SK-N-MC (cell line): ENCODE data around the gene CSNK1G1.

ENCODE experiments used
- EZH2 ChIP-seq: fragments of 200-600 bp; sonication (generic); IDR thresholded peaks from one replicate; pipeline ENCODE4 v1.6.1; 2017; ENCODE audit warnings: antibody characterized with exemption
- FOXP2 ChIP-seq: optimal IDR thresholded peaks from 2 replicates; pipeline ENCODE3; 2011; ENCODE audit warnings: mild to moderate bottlenecking, moderate library complexity; ENCODE audit not compliant: insufficient read depth; ENCODE audit errors: extremely low read length, control extremely low read depth
- POLR2AphosphoS5 ChIP-seq: IDR thresholded peaks from 2 replicates; pipeline ENCODE4 v1.6.1; 2012; ENCODE audit warnings: mild to moderate bottlenecking, low read depth, low read length, borderline replicate concordance

DNA sequence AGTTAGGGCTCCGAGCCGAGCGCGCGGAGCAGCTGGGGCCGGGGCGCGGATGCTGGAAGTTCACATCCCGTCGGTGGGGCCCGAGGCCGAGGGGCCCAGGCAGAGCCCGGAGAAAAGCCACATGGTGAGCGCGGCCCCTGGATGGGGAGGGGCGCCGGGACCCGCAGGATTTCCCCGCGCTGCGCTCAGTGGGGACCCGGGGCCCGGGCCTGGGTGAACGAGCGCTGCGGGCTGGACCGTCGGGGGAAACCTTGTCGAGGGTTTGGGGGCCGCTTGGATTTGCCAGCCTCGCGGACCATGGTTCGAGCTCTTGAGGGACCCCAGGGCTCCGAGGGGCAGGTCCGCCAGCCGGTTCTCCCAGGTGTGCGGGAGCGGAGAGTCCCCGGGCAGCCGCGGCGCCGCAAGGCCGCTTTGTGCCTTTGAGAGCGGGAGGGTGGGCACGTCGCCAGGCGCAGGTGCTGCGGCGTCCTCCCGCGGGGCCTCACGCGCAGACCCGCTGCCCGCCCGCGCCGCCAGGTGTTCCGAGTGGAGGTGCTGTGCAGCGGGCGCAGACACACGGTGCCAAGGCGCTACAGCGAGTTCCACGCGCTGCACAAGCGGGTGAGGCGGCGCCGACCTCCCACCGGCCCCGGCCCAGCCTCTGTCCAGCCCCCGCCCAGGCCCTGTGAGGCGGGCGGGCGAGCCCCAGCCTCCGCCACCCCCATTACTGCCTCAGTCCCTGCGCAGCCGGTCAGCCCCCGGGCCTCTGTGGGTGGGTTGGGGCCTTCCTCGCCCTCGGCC lies 204.1 kb downstream of the CSNK1G1 start, which contains the start of gene SNX22:
- TF ChIP-seq POLR2AphosphoS5 (no peak; the same call in 1 of the 2 replicates), EZH2 (no peak), FOXP2 (no peak)
